NB4 (cell line): ENCODE measurements around the gene CD151.

Source experiments
- POLR2A ChIP-seq: IDR thresholded peaks from 2 replicates; pipeline ENCODE4 v1.6.1; 2011; ENCODE audit warnings: mild to moderate bottlenecking; ENCODE audit not compliant: insufficient read length; ENCODE audit errors: extremely low read depth
- TF ChIP-seq, protein P1 (sequence below): IDR thresholded peaks from one replicate; pipeline ENCODE4 v1.5.1; 2012; ENCODE audit warnings: low read depth, low read length

DNA sequence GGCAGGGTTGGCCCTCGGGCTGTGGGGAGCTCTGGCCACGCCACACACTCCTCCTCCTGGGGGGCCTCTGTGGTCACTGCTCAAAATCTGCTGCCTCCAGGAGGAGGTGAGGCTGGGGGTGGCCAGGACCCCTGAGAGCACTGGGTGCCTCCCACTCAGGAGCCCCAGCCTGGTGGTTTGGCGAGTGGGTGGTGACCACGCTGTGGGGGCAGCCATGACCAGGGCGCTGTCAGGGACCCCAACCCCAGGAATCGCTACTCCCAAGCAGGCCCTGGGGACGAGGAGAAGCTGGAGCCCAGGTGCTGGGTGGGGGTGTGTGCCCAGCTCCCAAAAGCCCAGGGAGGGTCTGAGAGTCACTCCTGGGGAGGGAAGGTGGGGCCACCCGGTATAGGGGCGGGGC, 40.0 kb downstream of the CD151 start:
- TF ChIP-seq, protein P1, sequence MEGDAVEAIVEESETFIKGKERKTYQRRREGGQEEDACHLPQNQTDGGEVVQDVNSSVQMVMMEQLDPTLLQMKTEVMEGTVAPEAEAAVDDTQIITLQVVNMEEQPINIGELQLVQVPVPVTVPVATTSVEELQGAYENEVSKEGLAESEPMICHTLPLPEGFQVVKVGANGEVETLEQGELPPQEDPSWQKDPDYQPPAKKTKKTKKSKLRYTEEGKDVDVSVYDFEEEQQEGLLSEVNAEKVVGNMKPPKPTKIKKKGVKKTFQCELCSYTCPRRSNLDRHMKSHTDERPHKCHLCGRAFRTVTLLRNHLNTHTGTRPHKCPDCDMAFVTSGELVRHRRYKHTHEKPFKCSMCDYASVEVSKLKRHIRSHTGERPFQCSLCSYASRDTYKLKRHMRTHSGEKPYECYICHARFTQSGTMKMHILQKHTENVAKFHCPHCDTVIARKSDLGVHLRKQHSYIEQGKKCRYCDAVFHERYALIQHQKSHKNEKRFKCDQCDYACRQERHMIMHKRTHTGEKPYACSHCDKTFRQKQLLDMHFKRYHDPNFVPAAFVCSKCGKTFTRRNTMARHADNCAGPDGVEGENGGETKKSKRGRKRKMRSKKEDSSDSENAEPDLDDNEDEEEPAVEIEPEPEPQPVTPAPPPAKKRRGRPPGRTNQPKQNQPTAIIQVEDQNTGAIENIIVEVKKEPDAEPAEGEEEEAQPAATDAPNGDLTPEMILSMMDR = no peak
- no peak for TF ChIP-seq POLR2A
